IPS-18a (cell line): ENCODE data around the gene MBTPS1.

Source experiments
- H3K27ac ChIP-seq: one replicate; pipeline ENCODE4 v1.5.1; 2013; ENCODE audit warnings: low read length
- H3K27me3 ChIP-seq: one replicate; pipeline ENCODE4 v1.6.1; 2013; ENCODE audit warnings: mild to moderate bottlenecking, low read length; ENCODE audit not compliant: control insufficient read depth, insufficient read depth
- H3K36me3 ChIP-seq: one replicate; pipeline ENCODE4 v1.6.1; 2013; ENCODE audit warnings: low read depth, low read length; ENCODE audit not compliant: control insufficient read depth
- H3K4me1 ChIP-seq: one replicate; pipeline ENCODE4 v1.6.1; 2013; ENCODE audit warnings: low read depth, low read length; ENCODE audit not compliant: control insufficient read depth
- H3K4me3 ChIP-seq: one replicate; pipeline ENCODE4 v1.5.1; 2013; ENCODE audit warnings: low read length
- H3K9ac ChIP-seq: one replicate; pipeline ENCODE4 v1.6.1; 2013; ENCODE audit warnings: mild to moderate bottlenecking, low read length, moderate library complexity
- H3K9me3 ChIP-seq: one replicate; pipeline ENCODE4 v1.6.1; 2013; ENCODE audit warnings: low read depth, low read length; ENCODE audit not compliant: control insufficient read depth

Gene MBTPS1

DNA sequence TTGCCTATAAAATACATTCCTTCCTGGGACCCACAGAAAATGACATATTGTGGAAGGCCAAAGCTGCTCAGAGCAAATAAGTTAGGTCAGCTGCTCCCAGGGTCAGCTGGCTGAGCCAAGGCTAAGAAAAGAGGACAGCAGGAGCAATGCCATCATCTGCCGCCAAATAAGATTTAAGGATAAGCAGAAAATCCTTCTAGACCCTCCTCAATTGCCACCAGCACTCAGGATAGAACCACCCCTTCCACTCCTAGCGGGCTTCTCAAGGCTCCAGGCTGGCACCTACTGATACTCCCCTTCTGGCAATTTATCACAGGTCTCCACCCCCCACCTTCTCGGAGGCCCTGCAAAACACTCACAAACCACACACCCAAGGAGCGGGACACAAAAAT, 22.9 kb downstream of the MBTPS1 start:
- H3K9me3 ChIP-seq: no peaks in the 10 kb centered on the region
- H3K4me1 ChIP-seq: no peaks in the 10 kb centered on the region
- H3K4me3 ChIP-seq: no peak overlapping the region

DNA sequence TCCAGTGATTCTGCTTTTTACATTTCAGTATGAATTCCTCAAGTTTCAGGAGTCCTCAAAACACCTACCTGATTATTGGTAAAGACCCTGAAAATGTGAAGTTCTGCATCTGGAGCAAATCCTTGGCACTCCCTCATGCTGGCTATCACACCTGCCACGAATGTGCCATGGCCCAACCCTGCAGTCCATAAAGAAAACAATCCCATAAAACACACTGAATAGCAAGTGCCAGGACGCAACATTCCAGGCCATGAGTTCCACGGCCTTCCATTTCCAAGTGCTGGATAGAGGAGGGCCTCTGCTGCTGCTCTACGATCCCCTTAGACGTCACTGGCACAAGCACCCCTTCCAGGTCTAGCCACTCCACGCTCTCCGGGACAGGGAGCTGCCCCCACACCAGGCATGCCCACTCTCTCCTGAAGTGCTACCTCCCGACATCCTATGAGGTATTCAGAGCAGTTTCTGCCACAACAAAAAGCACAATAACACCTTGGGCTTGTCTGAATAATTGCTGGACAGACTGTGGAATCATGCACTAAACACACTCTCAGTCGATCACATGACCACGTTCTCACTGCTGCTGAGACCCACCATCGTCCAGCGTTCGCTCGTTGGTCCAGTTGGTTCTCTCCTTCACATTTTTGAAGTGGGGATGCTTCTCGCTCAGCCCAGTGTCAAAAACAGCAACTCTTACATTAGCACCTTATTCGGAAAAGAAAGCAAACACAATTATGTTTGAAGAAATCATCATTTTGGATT, 23.4 kb downstream of the MBTPS1 start:
- Histone ChIP-seq H3K4me3 (no peak overlapping the region), H3K4me1 (no peaks in the 10 kb centered on the region), H3K27me3 (no peaks in the 10 kb centered on the region), H3K36me3 (peaks cover 63% of the 10 kb centered on the region), H3K9ac (no peak overlapping the region), H3K9me3 (no peaks in the 10 kb centered on the region), H3K27ac (no peak overlapping the region)

More for the DNA sequence above, 22.9 kb downstream of the MBTPS1 start:
- Histone ChIP-seq H3K27ac (no peak overlapping the region), H3K36me3 (peaks cover 60% of the 10 kb centered on the region), H3K9ac (no peak overlapping the region), H3K27me3 (no peaks in the 10 kb centered on the region)

DNA sequence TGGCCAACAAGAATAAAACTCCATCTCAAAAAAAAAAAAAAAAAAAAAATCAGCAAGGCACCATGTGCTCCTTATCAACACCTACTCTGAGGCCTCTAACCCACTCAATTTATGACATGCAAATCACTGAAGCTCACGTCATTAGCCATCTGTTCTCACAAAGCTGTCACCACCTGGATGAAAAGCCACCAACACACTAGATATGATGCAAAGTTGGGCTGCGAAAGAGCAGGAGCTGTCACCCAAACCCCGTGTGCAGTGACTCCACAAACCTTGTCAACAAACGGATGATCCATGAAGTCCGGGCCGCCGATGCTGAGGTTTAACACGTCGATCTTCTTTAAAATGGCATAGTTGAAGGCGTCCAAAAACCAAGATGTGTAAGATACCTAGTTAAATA, 25.3 kb downstream of the MBTPS1 start:
- H3K9me3 ChIP-seq: no peaks in the 10 kb centered on the region
- H3K9ac ChIP-seq: no peak overlapping the region
- no peaks in the 10 kb centered on the region for H3K4me1 ChIP-seq
- H3K27me3 ChIP-seq: no peaks in the 10 kb centered on the region
- no peak overlapping the region for H3K4me3 ChIP-seq
- H3K27ac ChIP-seq: no peak overlapping the region
- peaks cover 65% of the 10 kb centered on the region for H3K36me3 ChIP-seq

DNA sequence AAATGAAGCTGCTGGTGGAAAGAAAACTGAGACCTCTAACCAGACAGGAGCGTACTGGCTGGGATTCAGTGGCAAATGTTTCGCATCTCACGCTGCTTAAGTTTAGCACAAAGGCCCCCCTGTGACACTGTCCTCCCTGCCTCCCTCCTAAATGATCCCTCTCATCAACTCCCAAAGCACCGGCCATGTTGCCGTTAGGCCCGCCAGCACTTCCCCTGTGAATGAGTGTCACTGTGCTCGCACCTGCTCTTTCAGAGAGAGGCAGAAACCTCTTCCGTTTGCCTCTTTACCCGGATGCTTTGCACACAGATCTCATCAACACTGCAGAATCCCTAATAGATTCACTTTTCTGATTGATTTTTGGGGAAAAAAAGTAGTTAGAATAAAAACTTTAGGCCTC, 26.5 kb downstream of the MBTPS1 start:
- Histone ChIP-seq H3K4me1 (no peaks in the 10 kb centered on the region), H3K4me3 (no peak overlapping the region), H3K27ac (no peak overlapping the region), H3K36me3 (peaks cover 69% of the 10 kb centered on the region), H3K9ac (no peak overlapping the region), H3K9me3 (no peaks in the 10 kb centered on the region), H3K27me3 (no peaks in the 10 kb centered on the region)

DNA sequence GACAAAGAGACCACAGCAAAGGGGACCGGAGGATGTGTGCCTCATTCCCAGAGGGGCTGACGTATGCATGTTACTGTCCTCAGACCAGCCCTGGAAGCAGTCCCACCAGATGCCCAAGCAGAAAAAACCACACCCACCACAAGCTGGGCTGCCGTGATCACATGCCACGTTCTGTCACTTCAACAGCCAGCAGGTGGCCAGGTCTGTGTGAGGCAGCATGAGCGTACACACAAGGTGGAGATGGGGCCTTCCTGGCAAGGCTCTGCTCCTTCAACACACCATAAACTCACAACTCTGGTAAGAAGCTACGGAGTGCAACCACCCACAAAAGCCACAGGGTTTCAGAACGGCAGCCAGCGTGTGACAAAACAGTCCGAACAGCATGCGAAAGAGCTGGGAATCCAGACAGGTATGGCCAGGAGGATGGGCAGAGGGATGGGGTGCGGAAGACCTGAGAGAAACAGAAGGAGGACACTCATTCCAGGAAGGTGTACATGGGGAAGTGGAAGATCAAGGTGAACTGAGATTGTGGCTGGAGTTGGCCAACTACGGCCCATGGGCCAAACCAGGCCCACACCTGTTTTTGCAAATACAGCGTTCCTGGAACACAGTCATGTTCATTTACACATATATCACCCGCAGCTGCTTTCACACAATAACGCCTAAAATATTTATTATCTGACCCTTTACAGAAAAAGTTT, 27.9 kb downstream of the MBTPS1 start:
- no peak overlapping the region for H3K4me3 ChIP-seq
- H3K27ac ChIP-seq: no peak overlapping the region
- peaks cover 71% of the 10 kb centered on the region for H3K36me3 ChIP-seq
- H3K9me3 ChIP-seq: no peaks in the 10 kb centered on the region
- no peaks in the 10 kb centered on the region for H3K27me3 ChIP-seq
- H3K4me1 ChIP-seq: no peaks in the 10 kb centered on the region
- no peak overlapping the region for H3K9ac ChIP-seq

DNA sequence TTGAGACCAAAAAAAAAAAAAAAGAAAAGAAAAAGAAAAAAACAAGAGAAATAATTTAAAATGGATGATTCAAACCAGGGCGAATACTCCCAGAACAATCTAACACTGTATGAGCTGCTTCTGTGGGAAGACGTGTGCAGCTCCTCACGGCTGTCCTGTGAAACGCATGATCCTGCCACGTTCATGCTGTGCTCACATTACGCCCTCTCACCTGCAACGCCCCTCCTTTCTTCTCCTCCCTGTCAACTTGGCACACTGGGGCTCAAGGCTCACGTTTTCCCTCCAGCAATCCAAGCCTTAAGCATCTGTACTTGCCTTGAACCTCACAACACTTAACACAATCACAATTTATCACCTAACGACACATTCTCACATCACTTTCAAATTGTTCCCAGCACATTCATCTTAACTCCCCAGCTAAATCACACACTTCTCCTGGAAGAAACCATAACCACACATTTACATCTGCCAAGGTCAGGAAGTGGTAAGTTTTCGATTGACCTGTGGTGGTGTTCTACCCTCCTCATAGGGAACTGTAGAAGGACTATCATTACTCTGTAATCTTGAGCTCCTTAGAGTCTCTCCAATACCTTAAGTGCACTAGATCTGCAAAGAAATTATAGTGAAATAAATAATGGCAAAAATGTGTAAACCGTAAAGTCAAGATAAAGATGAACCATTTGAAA, 29.1 kb downstream of the MBTPS1 start:
- Histone ChIP-seq H3K4me1 (no peaks in the 10 kb centered on the region), H3K4me3 (no peak overlapping the region), H3K27ac (no peak overlapping the region), H3K27me3 (no peaks in the 10 kb centered on the region), H3K9me3 (no peaks in the 10 kb centered on the region), H3K36me3 (peaks cover 64% of the 10 kb centered on the region), H3K9ac (no peak overlapping the region)

DNA sequence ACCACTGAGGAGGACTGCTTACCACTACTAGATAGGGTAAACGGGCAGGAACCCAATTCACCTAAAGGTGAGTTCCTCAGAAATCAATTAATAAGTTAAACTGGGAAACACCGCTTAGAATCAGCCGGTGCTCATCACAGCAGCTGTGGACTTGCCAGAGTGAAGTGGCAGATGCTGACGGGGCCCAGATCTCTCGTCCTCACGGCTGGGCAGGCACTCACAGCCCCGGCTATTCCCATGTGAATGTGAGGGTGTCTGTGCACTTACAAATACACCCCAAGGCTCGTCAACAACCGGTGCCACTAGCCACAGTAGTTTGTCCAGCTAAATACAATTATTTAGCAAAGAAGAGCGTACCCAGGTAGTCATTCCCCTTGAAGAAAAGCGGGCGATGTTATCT, 29.7 kb downstream of the MBTPS1 start:
- no peaks in the 10 kb centered on the region for H3K27me3 ChIP-seq
- no peak overlapping the region for H3K4me3 ChIP-seq
- H3K4me1 ChIP-seq: no peaks in the 10 kb centered on the region
- H3K36me3 ChIP-seq: peaks cover 61% of the 10 kb centered on the region
- H3K27ac ChIP-seq: no peak overlapping the region
- no peaks in the 10 kb centered on the region for H3K9me3 ChIP-seq
- no peak overlapping the region for H3K9ac ChIP-seq

DNA sequence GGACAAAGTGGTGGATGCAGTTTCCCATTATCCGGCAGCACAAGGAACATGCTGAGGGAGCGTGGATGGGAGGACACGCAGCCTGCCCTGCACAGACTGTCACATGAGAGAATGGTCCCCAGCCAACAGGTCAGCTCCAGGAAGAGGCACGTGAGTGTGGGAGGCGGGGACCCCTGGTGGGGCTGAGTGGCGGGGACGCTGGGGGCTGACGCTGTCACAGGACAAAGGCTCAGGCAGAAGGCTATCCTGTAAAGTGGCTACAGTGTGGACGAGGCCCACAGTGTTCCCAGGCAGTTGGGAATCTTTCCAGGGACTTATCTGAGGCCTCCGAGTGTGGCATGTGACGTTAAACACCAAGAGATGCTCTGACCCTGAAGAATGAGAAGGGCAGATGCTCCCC, 30.4 kb downstream of the MBTPS1 start:
- H3K4me3 ChIP-seq: no peak overlapping the region
- H3K9me3 ChIP-seq: no peaks in the 10 kb centered on the region
- H3K36me3 ChIP-seq: peaks cover 59% of the 10 kb centered on the region
- no peak overlapping the region for H3K27ac ChIP-seq
- H3K27me3 ChIP-seq: no peaks in the 10 kb centered on the region
- no peak overlapping the region for H3K9ac ChIP-seq
- no peaks in the 10 kb centered on the region for H3K4me1 ChIP-seq

DNA sequence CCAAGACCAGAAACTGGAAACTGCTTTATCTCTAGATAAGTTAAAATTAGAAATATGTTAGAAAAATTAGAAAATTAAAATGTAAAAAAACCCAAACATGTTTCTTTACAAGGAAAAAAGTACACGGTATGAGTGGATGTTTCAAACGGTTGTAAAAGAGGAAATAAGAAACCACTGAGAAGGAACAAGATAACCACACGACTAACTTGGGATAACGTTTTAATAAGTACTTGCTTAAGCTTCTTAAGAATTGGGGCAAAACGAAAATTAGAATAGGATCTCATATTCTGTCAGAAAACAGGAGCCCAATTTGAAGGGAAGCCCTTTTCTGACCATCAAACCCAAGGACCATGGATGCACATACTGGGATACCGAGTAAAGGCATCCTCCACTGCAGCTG, 31.0 kb downstream of the MBTPS1 start:
- Histone ChIP-seq H3K4me1 (no peaks in the 10 kb centered on the region), H3K4me3 (no peak overlapping the region), H3K9me3 (no peaks in the 10 kb centered on the region), H3K9ac (no peak overlapping the region), H3K27ac (no peak overlapping the region), H3K27me3 (no peaks in the 10 kb centered on the region), H3K36me3 (peaks cover 61% of the 10 kb centered on the region)

DNA sequence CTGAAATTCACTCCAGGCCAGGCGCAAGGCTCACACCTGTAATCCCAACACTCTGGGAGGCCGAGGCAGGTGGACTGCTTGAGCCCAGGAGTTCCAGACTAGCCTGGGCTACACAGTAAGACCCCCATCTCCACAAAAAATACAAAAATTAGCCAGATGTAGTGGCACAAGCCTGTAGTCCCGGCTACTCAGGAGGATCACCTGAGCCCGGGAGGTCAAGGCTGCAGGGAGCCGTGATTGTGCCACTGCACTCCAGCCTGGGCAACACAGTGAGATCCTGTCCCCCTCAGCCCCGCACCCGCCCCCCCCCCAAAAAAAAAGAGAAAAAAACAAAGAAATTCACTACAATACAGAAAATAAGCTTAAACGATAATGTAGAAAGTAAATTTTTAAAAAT, 31.5 kb downstream of the MBTPS1 start:
- no peaks in the 10 kb centered on the region for H3K9me3 ChIP-seq

DNA sequence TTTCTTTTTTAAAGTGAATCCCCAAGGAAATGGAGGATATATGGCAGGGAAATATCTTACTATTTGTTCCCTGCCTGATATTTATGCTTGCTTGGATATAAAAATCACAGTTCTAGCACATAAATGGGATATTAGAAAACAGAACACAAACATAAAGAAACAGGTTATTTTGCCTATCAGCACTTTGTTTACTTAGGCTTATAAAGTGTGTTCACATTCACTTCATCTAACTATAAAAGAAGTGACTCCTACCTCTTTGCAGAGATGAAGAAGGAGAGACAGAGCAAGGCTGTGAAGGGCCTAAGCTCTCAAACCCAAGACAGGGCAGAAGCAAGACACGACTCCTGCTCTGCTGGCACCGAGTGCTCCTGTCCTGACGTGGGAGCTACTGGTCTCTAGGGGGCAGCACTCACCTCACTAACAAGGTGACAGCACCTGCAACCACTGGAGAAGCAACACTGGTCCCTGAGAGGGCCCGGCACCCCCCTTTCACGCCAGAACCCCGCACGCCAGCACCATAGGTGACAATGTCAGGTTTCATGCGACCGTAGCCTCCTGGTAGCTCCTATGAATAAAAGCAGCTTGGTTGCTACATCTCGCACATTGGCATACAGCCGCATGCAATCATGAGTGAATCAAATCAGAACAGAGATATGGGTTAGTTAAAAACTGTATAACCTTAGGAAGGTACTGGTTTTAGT, 32.0 kb downstream of the MBTPS1 start:
- peaks cover 58% of the 10 kb centered on the region for H3K36me3 ChIP-seq
- H3K4me3 ChIP-seq: no peak overlapping the region
- H3K27ac ChIP-seq: no peak overlapping the region
- H3K9ac ChIP-seq: no peak overlapping the region
- no peaks in the 10 kb centered on the region for H3K9me3 ChIP-seq
- H3K4me1 ChIP-seq: no peaks in the 10 kb centered on the region
- no peaks in the 10 kb centered on the region for H3K27me3 ChIP-seq

More for the DNA sequence above, 31.5 kb downstream of the MBTPS1 start:
- Histone ChIP-seq H3K27me3 (no peaks in the 10 kb centered on the region), H3K36me3 (peaks cover 58% of the 10 kb centered on the region), H3K9ac (no peak overlapping the region), H3K4me3 (no peak overlapping the region), H3K4me1 (no peaks in the 10 kb centered on the region), H3K27ac (no peak overlapping the region)
